NK-92 (cell line): ENCODE results near the gene KCTD10.

ENCODE experiments used
- DNase-seq: peaks from one replicate; lab custom pipeline; 2025; ENCODE audit not compliant: unreplicated experiment; lab: John Stamatoyannopoulos, UW

Gene KCTD10

GRCh38 chr12:109495012-109495411, 17.9 kb upstream of the KCTD10 start:
- no peak for DNase-seq

- no peak for DNase-seq
Observed at GRCh38 chr12:109494348-109494881, 17.3 kb upstream of the KCTD10 start.

GRCh38 chr12:109493938-109494337, 16.8 kb upstream of the KCTD10 start:
- DNase-seq: no peak

GRCh38 chr12:109493090-109493489, 16.0 kb upstream of the KCTD10 start:
- DNase-seq: no peak

- no peak for DNase-seq
Observed at GRCh38 chr12:109492371-109492770, 15.3 kb upstream of the KCTD10 start.

- DNase-seq: no peak
Observed at GRCh38 chr12:109491671-109492070, 14.6 kb upstream of the KCTD10 start.

GRCh38 chr12:109489955-109490565, 13.0 kb upstream of the KCTD10 start:
- DNase-seq: no peak

- no peak for DNase-seq
Observed at GRCh38 chr12:109489016-109489954, 12.2 kb upstream of the KCTD10 start.

- DNase-seq: no peak
Observed at GRCh38 chr12:109488051-109488665, 11.1 kb upstream of the KCTD10 start.

- no peak for DNase-seq
Observed at GRCh38 chr12:109487181-109488050, 10.3 kb upstream of the KCTD10 start.

- DNase-seq: no peak
Observed at GRCh38 chr12:109485201-109485600, 8.1 kb upstream of the KCTD10 start.

GRCh38 chr12:109483346-109483745, 6.2 kb upstream of the KCTD10 start:
- no peak for DNase-seq

- DNase-seq: no peak
Observed at GRCh38 chr12:109482894-109483293, 5.8 kb upstream of the KCTD10 start.

- DNase-seq: no peak
Observed at GRCh38 chr12:109482491-109482890, 5.4 kb upstream of the KCTD10 start.

- DNase-seq: no peak
Observed at GRCh38 chr12:109481863-109482262, 4.8 kb upstream of the KCTD10 start.

GRCh38 chr12:109480356-109480755, 3.3 kb upstream of the KCTD10 start:
- no peak for DNase-seq

- DNase-seq: no peak
Observed at GRCh38 chr12:109479761-109480160, 2.7 kb upstream of the KCTD10 start.

GRCh38 chr12:109477963-109478315, 839 bp upstream of the KCTD10 start:
- DNase-seq: no peak

GRCh38 chr12:109476807-109477184, 304 bp downstream of the KCTD10 start:
- DNase-seq: no peak

- no peak for DNase-seq
Observed at GRCh38 chr12:109475993-109476806, 900 bp downstream of the KCTD10 start.
